Activated T-cell treated with anti-CD3 and anti-CD28 coated beads for 1 hour (primary cell): ENCODE measurements around the gene LONP2.
"Not testable (repeated sequence)": the region's sequence is repeated elsewhere in the genome, so short reads cannot be mapped to it uniquely, and the experiment has no call there.

Experiments
- DNase-seq: peaks from one replicate; pipeline ENCODE4 v3.0.0-alpha.2; 2020; ENCODE audit warnings: low read depth

LONP2 gene

GRCh38 chr16:48235556-48236136, 8.5 kb upstream of the LONP2 start:
- no peak for DNase-seq

GRCh38 chr16:48236286-48236685, 7.8 kb upstream of the LONP2 start:
- DNase-seq, result no peak

GRCh38 chr16:48240147-48240546, 4.0 kb upstream of the LONP2 start:
- not testable (repeated sequence) for DNase-seq

DNA sequence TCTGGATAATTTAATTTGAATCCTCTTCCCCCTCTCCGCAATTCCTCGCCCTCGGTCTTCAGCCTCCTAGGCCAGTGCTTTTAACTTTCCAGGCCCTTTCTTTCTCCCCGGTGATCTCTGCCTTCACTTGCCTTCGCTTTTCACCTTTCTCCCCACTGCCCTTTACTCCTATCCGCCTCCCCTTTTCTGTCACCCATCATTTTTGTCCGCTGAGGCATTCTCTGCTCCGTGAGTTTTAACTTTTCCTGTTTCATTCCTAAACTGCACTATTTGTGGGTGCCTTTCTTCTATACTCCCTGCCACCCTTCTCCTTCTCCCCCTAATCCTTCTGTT, 729 bp downstream of the LONP2 start:
- DNase-seq, result no peak

DNA sequence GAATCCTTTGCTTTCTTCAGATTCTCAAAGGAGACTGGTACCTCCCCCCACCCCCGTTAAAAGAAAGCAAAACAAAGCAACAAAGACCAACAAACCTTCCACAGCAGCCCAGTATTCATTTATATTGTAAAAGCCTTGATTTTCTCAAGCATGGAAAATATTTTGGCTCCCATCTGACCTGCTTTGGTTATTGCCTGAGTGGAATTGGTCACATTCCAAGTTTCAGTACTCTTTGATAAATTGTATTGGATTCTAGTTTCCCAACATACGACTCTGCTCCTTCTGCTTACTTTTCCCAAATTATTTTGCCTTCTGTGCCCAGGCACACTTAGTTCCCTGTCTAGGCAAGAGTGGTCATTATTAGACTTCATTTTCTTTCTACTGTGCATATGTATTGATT, 2.0 kb downstream of the LONP2 start:
- no peak for DNase-seq

DNA sequence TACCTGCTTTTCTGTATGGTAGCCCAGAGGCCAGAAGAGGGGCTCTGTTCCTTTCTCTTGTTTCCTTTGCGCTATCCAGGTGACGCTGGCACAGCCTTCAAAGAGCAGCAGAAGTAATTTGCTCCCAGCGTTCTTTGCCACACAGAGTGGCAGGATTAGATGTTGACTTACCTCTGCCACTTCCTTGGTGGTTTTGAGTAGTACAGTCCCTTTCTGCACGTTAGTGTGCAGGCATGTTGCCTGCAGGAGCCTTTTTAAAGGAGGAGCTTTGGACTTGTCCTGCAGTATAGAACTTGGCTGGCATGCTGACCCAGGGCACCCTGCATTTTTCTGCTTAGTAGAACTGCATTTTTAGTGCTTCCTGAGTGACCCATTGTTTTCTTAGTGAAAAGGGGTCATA, 3.2 kb downstream of the LONP2 start, which contains the start of gene ABCC11:
Gene ABCC11 (minus strand): TSS at position 229 of the 400 bp plus-strand sequence. CDS start 15,618 bp downstream, outside the sequence.
- DNase-seq, result no peak

- no peak for DNase-seq
Observed at GRCh38 chr16:48250520-48251278, 6.6 kb downstream of the LONP2 start.

GRCh38 chr16:48252013-48252412, 7.9 kb downstream of the LONP2 start:
- no peak for DNase-seq

DNA sequence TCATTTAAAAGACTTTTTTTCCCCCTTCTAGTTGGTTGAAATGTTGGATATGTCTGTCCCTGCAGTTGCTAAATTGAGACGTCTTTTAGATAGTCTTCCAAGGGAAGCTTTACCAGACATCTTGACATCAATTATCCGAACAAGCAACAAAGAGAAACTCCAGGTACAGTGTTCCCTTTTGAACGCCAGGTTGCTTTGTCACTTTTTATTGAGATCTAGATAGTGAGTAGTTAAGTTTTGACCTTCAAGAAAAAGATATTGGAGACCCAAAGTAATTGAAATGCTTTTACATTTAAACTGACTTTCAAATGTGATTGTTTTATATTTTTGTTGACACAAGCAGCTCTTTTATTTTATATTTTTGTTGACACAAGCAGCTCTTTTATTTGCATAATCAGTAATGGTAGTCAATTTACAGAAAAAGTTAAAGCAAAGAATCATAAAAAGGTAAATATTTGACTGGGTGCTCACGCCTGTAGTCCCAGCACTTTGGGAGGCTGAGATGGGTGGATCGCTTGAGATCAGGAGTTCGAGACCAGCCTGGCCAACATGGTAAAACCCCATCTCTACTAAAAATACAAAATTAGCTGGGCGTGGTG, 12.6 kb downstream of the LONP2 start:
- DNase-seq, result no peak

GRCh38 chr16:48261569-48261968, 17.5 kb downstream of the LONP2 start:
- DNase-seq, result no peak

DNA sequence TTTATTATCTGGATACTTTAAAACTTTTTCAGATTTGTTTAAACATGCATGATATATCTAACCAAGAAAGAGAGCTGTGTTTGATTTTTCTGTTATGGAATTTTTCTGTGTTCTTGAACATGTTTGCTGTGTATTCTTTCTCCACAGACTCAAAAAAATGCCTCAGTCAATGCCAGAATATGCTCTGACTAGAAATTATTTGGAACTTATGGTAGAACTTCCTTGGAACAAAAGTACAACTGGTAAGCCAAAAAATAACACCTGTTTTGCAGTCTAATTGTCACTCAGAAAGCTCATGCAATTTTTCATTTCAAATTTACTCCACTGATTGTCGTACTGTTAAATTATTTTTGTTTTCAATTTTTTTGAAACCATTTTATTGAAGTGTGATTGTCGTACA, 18.5 kb downstream of the LONP2 start:
- DNase-seq, result no peak

DNA sequence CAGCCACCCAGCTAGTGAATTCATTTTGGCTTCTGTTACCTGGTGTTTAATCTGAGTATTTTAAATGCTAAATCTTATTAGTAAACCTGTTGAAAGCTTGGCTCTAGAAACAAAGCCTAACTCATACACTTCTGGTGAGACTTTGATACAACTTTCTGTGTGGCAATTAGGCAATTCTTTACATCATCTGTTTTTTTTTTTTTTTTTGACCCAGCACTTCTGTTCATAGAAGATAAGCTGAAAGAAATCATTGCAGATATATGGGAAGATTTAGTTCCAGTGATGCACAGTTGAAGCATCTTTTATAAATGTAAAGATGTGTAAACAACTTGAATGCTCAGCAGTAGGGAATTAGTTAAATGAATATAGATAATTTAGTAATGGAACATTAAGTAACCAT, 24.9 kb downstream of the LONP2 start:
- DNase-seq, result no peak

DNA sequence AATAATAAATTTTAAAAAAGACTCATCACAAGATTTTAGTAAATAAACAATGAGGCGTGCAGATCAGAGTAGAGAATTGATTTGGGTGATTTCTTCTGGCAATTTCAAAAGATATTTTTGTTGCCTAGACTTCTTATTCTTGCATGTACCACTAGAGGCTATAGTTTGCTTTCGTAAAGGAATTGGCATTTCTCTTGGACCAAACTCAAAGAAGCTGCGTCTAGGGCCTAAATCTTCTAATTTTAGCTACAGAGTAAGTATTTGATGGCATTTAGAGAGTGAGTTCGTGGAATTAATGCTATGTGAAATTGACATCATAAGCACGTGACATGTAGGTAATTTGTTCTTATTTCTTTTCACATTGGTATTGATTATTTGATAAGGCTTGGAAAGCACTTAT, 27.6 kb downstream of the LONP2 start:
- no peak for DNase-seq

- no peak for DNase-seq
Observed at GRCh38 chr16:48272837-48273421, 28.8 kb downstream of the LONP2 start.

DNA sequence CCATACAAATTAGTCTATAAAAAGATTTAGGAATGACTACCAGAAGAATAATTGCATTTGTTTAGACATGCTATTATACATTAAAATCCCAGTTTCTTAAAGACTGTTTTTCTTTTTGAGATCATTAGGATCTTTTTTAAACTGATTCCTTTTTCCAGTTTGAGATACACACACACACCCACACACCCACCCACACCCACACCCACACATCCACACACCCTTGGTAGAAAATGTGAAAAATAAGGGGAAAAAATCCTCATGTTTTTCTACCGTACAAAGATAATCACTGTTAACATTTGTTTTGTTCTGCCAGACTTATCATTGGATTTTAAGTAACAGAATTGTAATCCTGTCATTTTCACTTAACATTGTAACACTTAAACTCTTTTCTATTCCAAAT, 30.4 kb downstream of the LONP2 start:
- no peak for DNase-seq

DNA sequence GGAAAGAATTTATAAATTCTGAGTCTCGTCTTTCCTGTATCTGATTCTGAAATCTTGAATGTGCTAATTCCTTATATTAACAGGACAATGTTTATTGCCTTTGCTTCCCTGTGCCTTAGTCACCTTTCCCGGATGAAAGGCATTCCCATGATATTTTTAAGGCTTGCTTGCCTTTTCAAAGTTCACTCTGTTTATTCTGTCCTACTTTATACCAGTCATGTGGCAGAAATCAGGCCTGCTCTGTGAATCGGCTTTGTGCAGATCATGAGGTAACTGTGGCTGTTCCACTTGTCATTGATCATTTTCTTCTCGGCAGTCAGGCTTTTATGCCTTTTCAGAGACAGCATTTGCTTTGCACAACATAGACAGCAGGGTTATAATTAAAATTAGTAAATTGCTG, 32.0 kb downstream of the LONP2 start:
- DNase-seq, result no peak

- no peak for DNase-seq
Observed at GRCh38 chr16:48277158-48277557, 33.1 kb downstream of the LONP2 start.

GRCh38 chr16:48279199-48279598, 35.1 kb downstream of the LONP2 start:
- no peak for DNase-seq

DNA sequence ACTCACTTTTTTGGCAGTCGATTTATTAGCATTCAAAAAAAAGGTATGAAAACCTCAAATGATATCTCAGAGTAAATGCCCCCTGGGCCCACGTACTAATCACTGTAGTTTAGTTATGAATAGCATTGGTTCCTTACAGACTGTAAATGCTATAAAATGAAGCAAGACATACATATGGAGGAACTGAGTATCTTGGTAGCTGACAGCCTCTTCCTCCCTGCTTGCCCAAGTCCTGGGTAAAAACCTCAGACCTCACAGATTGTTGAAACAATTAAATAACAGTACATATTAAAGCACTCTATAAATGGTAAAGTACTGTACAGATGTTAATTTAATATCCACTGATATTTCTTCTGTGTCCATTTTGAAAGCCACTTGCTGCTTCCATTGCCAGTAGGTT, 36.4 kb downstream of the LONP2 start:
- no peak for DNase-seq

DNA sequence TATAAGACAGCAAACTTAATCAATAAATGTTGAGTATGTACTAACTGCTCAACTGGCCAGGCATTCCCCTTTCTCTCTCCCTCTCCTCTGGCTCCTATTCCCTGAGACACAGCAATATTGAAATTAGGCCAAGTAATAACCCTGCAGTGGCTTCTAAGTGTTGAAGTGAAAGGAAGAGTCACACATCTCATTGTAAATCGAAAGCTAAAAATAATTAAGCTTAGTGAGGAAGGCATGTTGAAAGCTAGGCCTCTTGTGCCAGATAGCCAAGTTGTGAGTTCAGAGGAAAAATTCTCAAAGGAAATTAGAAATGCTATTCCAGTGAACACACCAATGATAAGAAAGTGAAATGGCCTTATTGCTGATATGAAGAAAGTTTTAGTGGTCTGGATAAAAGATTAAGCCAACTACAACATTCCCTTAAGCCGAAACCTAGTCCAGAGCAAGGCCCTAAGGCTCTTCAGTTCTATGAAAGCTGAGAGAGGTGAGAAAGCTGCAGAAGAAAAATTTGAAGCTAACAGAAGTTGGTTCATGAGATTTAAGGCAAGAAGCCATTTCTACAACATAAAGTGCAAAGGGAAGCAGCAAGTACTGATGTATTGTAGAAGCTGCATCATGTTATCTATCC, 38.6 kb downstream of the LONP2 start:
- DNase-seq, result no peak

DNA sequence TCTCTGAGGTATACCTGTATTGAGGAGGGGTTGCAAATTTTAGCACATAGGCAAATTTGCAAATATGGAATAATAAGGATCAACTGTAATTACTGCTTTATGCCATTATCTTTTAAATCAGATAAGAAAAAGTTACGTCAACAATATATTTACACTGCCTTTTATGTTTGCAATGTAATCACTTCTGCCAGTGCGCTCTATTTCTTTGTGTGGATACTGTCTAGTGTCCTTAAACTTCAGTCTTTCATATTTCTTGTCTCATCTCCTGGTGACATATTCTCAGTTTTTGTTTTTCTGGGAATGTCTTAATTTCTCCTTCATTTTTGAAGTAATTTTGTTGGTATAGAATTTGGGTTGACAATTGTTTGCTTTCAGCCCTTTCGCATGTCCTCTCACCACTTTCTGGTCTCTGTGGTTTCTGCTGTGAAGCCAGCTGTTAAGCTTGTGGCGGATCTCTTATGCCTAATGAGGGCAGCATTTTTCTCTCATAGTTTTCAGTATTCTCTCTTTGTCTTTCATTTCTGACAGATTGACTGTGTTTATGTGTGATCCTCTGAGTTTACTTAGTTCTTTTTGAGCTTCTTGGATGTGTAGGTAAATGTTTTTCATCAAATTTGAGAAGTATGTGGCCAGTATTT, 40.8 kb downstream of the LONP2 start:
- no peak for DNase-seq

DNA sequence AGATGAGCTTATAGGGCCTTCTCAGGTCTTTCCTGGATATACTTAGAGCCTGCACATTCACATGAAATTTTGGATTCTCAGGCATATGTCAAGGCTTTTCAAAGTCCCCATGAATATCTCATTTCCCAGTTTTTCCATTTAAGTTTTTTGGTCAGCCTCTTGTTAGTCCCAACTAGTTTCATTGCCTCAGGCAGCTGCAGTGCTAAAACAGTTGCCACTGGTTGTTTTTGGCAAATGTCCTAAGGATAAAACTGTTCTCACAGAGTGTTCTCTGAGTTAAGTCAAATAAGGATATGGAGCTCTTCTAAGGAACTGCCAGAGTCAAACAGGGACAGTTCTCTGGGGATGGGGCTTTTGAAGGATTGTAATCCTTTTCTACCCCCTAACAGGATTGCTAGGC, 43.1 kb downstream of the LONP2 start:
- no peak for DNase-seq
